Measurements from ENCODE around the gene KRT1.
A peak's percentile ranks its signal among the peaks of the same experiment; 100 is the strongest.

The KRT1 gene

GRCh38 chr12:52650520-52651081 lies 29.6 kb downstream of the KRT1 start:
- peak overlapping the region; percentile 5; the same call in 1 of the 2 replicates for H3K4me3 ChIP-seq (ENCODE audit: low read depth, low read length)
- TF ChIP-seq CTCF (IDR thresholded peaks at IDR 0.05; ENCODE audit: control insufficient read depth, extremely low read depth, insufficient read depth): no peak
- peak; percentile 98 for DNase-seq (ENCODE audit: low read depth)

- TF ChIP-seq CTCF (IDR thresholded peaks at IDR 0.05; ENCODE audit: control insufficient read depth, extremely low read depth, insufficient read depth): no peak
- no peak for DNase-seq (ENCODE audit: low read depth)
- H3K4me3 ChIP-seq (ENCODE audit: low read depth, low read length): no peak overlapping the region
Measured at GRCh38 chr12:52649066-52649465, 31.1 kb downstream of the KRT1 start.

GRCh38 chr12:52648012-52648550 lies 32.1 kb downstream of the KRT1 start:
- DNase-seq (ENCODE audit: low read depth): no peak
- no peak for TF ChIP-seq CTCF (IDR thresholded peaks at IDR 0.05; ENCODE audit: control insufficient read depth, extremely low read depth, insufficient read depth)
- H3K4me3 ChIP-seq (ENCODE audit: low read depth, low read length): no peak overlapping the region

GRCh38 chr12:52647601-52648000 lies 32.6 kb downstream of the KRT1 start:
- no peak overlapping the region for H3K4me3 ChIP-seq (ENCODE audit: low read depth, low read length)
- DNase-seq (ENCODE audit: low read depth): no peak
- TF ChIP-seq CTCF (IDR thresholded peaks at IDR 0.05; ENCODE audit: control insufficient read depth, extremely low read depth, insufficient read depth): no peak

- TF ChIP-seq CTCF (IDR thresholded peaks at IDR 0.05; ENCODE audit: control insufficient read depth, extremely low read depth, insufficient read depth): no peak
- no peak overlapping the region for H3K4me3 ChIP-seq (ENCODE audit: low read depth, low read length)
Measured at GRCh38 chr12:52646613-52647012, 33.6 kb downstream of the KRT1 start.

GRCh38 chr12:52645982-52646381 lies 34.2 kb downstream of the KRT1 start:
- H3K4me3 ChIP-seq (ENCODE audit: low read depth, low read length): no peak overlapping the region
- TF ChIP-seq CTCF (IDR thresholded peaks at IDR 0.05; ENCODE audit: control insufficient read depth, extremely low read depth, insufficient read depth): no peak
- no peak for DNase-seq (ENCODE audit: low read depth)

More at GRCh38 chr12:52646613-52647012, 33.6 kb downstream of the KRT1 start:
- no peak for DNase-seq (ENCODE audit: low read depth)

All from LNCaP clone FGC (cell line).